Inflammatory macrophage (primary cell): ENCODE results near the gene SLAMF8.

ENCODE experiments used
- DNase-seq, 2 donors: peaks; one replicate each; pipeline ENCODE4 v3.0.0-alpha.2; 2020 to 2022

The SLAMF8 gene

DNA sequence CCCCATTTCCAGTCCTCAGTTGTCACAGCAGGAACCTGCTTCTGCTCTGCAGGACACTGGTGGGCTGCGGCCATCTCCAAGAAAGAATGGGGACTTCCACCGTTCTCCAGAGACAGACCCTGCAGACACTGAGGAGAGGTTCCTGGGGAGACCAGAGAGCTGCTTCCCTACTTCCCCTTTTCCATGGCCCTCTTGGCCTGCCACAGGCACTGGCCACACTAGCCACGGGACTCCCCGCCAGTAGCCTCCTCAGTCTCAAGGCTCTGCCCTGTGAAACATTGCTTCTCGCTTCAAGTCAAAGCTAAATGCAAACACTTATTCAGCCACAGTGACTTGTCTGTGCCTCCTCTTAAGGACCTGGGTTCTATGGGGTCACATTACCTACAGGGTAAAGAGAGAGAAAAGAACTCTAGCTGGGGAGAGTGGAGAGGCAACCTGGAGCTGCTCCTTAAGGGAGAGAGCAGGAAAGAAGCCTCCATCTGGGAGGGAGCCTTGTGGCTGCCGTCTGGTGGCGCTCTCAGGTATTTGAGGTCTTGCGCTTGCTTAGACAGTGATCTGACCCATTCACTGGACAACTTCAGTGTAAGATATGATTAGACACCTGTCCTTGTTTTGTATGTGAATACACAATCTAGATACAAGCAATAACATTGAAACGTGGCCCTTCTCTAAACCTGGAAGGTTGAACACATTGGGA, 5.4 kb upstream of the SLAMF8 start:
- DNase-seq = peak; percentile 40 to 59

DNA sequence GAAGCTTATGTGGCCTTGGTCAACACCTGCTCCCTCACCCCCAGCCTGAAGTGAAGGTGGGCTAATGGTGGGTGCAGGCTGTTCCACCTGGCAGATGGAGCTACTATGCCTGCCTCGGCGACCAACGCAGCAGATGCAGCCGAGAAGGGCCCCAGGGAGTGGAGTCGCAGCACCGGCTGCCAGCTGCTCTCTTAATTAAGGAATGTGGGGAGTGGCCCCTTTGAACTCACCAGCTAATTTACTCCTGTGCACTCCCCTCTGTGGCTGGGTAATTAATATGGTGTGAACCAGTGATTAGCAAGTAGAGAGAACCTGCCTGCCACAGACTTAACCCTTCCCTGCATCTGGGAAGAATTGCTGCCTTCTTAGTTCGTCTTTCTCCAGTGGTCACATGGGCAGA, 3.3 kb upstream of the SLAMF8 start:
- DNase-seq = no peak

DNA sequence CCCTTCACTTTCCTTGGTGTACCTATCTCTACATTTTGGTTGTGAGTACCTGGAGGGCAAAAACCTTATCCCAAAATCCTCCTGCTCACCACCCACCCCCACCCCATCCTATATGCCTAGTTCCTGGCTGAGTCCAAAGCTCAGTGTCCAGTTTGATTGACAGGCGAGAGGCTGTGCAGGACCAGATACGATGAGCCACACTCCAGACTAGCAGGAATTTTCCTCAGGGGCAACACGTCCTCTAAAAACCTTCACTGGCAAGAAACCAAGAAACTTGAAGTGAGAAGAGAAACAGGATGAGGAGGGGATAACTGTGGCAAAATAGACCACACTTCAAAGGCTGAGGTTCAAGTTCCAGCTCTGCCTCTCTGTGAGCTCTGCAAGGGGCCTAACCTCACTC, 1.1 kb upstream of the SLAMF8 start:
- DNase-seq = no peak

DNA sequence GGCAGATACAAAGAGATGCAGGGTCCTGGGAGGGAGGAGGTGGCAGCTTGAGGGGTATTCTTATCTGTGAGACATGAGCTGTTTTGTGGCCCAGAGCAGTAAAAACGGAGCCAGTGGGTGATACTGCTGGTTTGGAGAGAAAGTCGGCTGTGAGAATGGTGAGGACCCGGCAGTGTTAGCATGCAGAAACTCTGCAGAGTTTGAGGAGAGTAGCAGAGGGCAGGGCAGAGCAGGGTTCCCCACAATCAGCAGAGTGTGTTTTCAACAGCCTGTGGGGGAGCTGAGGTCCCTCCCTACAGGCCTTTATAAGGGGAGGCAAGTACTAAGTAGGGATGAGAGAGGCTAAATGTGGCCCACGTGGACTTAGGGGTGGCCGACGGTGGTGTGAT, 423 bp downstream of the SLAMF8 start:
- no peak for DNase-seq

DNA sequence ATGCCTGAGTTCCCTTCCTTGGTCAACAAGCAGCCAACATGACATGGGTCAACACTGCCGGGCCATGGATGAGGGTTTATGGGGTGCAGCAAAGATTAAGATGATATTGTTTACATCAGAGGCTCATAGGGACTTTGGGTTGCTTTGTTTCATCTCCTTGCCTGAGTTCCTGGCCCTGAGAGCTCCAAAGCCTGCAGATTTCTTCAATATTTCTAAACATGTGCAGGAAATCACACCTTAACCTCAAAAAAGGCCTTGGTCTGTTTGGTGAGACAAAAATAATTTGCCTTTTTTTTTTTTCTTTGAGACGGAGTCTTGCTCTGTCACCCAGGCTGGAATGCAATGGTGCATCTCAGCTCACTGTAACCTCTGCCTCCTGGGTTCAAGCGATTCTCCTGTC, 876 bp downstream of the SLAMF8 start:
- no peak for DNase-seq

DNA sequence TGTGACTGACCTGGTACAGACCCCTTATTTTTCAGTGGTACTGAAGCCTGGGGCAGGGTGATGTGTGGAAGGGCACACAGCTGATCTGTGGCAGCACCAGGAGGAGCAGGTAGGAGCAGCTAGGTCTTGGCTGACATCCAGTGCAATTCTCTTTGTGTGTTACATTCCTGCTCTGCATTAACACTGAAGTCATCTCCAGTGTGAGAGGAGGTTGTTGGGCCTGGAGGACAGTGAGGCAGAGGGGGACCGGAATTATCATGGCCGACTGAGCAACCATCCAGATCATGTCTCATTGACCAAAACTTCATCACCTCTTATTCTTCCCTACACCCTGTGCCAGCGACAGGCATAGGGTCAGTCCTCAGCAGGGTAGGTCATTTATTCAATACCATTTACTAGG, 1.5 kb downstream of the SLAMF8 start:
- no peak for DNase-seq

DNA sequence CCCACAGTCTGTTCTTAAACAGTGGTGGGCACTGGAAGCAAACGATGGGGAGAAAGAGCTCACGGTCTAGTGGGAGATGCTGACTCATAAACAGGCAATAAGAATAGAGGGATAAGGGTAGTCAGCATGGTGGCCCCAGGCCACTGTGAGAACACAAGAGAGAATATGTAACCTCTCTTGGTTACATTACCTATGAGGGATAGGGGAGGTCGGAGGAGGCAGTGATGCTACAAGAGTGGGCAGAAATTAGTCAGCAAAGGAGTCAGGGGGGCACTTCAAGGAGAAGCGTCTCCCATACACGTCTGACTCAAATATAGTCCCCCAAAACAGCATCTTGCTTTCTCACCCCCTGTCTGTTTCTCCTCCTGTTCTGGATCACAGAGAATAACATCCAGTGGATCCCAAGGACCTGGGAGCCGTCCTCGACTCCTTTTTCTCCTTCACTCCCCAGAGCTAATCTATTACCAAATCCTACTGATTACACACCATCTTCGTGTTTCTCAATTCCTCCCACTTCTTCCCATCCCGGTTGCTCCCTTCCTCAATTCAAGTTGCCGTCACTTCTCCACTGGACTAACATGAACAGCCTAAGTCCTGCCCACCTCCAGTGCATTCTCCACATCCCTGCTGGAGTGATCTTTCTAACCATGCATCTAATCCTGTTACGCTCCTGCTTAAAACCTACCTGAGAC, 2.1 kb downstream of the SLAMF8 start:
- DNase-seq = peak; percentile 88 to 90

DNA sequence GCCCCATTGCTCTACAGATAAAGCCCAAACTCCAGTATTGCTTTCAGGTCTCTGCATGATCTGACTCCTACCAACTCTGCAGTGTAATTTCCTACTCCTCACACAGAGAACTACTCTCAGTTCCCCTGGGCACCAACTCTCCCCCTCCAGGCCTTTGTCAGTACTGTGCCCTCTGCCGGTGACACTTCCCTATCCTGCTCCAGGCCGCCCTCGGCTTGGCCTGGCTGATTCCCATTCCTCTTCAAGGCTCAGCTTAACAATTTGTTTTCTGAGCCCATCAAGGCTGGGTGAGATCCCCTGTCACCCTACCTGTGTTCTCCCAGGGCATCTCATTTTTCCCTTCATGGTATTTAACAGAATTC, 2.6 kb downstream of the SLAMF8 start:
- peak; percentile 82 to 88 for DNase-seq

DNA sequence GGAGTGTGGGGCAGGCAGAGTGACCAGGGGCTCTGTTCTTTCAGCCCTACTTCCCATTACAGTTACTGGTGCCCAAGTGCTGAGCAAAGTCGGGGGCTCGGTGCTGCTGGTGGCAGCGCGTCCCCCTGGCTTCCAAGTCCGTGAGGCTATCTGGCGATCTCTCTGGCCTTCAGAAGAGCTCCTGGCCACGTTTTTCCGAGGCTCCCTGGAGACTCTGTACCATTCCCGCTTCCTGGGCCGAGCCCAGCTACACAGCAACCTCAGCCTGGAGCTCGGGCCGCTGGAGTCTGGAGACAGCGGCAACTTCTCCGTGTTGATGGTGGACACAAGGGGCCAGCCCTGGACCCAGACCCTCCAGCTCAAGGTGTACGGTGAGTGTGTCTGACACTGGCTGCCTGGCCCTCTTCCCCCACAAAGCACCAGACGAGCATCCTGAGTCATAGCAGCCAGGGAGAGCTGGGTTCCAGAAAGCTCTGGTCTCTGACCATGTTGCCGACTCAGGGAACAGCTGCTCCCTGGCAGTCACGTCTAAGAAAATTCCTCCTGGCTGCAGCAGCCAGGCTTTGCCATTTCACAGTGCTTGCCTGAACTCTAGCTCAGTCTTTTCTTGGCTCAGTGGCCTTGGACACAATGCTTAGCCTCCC, 3.3 kb downstream of the SLAMF8 start:
- peak in 1 of 2 donors; percentile 57 for DNase-seq

DNA sequence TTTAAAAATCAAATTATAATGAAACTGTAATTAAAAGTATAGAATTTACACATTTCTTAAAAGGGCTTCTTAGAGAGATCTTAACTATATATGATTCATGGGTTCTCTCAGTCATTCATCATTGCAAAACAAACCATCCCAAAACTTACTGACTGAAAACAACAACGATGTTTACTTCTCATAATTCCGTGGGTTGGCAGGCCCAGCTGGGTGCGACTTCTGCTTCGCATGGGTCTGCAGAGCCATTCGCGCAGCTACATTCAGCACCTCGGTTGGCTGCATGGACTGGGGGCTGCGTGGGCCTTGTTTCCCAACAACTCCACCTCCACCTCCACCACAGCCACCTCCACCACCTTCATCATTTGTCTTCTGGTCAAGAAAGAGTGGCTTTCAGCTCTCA, 4.0 kb downstream of the SLAMF8 start:
- DNase-seq = peak; percentile 78 to 85

DNA sequence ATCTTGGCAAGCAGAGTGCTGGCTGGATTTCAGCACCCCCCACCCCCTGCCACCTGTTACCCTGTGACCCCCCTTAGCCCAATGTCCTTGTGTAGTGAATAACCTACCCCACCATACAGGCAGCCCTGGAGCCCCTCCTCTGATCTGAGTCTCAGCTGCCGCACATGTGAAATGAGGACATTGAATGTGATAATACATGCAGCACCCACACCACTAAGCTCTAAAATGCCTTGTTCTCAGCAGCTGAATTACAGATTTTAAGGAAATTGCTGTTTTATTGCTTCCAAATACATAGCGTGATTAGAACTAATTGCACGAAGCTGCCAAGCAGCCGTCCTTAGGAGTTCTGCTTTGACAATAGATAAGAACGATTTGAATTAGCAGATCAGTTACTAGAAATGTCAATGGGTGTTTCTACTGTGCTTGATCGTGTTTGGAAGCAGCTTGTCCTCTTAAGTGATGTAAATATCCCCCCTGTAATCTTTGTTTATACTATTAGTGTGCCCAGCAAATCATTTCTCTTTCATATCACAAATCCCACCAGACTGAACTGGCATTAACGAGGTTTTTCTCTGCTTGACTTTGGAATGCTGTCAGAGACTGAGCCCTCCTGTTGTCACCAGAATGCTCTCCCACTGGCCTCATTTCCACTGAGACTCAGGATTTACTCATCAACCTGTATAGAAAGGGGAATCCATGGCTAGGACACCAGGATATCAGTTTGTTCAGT, 4.9 kb downstream of the SLAMF8 start:
- DNase-seq = no peak

DNA sequence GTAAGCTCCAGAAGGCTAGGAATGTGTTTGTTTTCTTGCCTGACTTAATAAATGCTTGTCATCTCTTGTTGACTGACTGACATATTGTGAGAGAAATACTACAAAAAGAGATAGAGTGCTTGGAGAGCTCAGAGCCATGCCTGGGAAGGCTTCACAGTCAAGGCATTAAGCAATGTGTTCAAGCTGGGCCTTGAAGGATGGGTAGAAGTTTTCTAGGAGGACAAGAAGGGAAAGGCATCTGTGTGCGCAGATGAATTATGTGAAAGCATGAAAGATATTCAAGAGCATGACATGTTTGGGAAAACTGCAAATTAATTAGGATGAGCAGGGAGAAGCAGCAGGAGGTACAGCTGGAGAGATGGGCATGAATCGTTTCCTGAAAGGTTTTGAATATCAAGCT, 5.6 kb downstream of the SLAMF8 start:
- no peak for DNase-seq

DNA sequence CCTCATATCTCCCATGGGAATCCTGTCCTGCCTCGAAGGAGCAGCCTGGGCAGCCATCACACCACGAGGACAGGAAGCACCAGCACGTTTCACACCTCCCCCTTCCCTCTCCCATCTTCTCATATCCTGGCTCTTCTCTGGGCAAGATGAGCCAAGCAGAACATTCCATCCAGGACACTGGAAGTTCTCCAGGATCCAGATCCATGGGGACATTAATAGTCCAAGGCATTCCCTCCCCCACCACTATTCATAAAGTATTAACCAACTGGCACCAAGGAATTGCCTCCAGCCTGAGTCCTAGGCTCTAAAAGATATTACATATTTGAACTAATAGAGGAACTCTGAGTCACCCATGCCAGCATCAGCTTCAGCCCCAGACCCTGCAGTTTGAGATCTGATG, 8.7 kb downstream of the SLAMF8 start:
- no peak for DNase-seq

DNA sequence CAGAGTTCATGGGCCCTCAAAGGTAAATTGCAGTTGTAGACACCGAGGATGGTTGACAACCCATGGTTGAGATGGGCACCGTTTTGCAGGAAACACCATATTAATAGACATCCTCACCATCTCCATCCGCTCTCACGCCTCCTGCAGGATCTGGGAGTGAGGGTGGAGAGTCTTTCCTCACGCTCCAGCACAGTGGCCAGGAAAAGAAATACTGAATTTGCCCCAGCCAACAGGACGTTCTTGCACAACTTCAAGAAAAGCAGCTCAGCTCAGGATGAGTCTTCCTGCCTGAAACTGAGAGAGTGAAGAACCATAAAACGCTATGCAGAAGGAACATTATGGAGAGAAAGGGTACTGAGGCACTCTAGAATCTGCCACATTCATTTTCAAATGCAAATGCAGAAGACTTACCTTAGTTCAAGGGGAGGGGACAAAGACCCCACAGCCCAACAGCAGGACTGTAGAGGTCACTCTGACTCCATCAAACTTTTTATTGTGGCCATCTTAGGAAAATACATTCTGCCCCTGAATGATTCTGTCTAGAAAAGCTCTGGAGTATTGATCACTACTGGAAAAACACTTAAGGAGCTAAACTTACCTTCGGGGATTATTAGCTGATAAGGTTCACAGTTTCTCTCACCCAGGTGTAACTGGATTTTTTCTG, 9.3 kb downstream of the SLAMF8 start:
- DNase-seq = no peak

DNA sequence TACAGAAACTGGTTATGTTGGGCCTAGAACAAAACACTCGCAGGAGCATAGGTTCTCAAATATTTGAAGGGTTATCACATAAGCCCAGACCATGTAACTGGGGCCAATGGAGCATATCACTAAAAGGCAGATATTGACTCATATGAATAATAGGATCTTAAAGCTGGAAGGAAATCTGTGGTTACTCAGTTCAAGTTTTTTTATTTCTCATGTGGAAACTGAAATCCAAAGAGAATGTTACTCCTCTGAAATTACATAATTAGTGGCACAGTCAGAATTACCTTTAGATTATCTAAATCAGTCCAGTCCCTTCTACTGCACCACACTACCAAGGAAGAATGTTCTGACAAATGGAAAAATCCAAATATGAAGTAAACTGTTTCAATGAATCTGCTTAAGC, 12.0 kb downstream of the SLAMF8 start:
- DNase-seq = no peak

DNA sequence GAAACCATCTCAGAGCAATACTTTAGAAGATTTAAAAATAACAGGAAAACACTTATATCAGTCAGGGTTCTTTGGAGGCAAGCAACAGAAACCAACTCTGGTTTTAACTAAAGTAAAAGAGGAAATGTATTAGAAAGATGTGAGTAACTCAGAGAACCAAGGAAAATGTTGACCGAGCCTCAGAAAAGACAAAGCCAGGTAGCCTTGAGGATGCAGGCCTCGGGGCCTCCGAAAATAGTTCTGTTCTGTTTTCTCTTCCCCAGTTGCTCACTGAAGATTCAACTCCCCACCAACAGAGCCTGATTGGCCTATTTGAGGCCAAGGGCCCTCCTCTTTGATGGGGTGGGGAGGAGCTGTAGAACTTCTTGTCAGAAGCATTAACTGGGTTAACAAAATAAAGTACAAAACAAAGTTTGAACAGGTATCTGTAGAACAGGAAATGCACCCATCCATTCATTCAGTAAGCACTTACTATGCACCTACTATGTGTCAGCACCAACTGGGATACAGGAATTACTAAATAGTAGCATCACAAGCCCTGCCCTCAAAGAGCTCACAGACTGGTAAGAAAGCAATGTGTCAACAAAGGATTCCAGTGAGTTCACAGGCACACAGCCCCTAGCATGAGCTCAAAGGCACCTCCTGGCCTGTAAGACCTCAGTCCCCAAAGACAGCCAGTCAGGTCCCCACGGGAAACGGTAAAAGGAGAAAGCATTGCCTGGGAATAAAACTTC, 12.6 kb downstream of the SLAMF8 start:
- DNase-seq = no peak

DNA sequence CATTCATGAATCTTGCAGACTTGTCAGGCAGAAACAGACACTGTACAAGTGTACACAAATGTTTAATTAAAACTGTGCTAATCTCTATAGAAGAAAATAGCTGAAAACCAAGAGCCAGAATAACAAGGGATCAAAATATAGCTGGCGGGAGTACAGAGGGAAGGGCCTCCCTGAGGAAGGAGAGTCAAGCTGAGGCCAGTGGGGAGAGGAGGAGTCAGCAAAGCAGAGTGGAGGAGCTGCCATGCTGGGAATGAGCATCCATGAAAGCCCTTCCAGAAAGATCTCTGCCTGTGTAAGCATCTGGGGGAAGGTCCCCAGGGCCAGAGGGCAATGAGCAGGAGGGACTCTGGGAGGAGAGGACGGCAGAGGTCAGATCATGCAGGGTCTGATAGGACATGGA, 15.1 kb downstream of the SLAMF8 start:
- DNase-seq = no peak

DNA sequence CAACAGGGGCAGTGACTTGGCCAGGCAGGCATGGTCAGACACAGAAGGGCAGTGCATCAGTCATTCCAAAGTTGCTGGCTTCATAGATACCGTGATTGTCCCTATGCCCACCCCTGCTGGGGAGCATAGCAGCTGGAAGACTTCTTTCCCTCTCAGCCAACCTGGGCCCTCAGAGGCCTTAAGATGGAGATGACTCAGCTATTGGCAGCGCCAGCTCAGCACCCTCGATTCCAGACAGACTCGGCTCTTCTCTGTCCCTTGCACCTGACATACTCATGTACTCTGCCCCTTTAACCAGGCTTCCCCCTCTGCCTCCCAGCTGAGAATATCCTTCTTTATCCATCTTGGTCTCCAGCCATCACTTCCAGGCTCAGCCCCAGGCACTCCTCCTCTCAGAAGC, 16.8 kb downstream of the SLAMF8 start:
- DNase-seq = no peak

DNA sequence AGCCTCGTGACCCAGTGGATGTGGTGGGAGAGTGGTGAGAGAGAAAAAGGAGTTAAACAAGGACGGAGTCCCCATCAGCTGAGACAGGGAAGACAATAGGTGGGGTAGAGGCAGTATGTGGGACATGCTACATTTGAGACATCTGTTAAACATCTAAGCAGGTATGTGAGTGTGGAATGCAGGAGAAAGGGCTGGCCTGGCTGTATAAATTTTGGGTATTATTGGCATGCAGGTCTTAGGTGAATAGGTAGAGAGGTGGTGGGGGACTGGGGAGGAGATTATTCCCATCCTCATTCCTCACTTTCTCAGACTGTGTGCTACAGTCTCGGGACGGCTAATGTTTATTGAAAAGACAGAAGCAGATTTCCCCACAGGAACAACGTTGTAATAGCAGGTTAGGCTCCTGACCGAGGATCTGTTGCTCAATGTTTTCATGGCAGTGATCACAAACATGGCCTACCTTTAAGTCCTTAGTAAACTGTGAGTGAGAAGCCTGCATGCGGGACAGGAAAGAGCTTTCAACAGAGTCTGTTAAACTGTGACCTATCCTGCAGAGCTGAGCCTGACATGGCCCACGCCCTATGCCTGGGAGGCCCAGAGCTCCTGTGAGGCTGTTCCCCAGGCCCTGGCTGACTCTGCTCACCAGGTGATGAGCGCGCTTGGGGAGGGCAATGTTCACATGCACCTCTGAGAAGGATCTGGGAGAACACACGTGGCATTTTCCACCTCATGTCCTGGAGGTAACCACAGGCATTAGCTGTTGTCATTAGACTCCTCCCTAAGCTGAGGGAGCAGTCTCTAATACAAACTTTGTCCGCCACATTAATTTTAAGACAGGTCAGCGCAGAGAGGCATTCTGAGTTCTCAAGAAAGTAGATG, 19.3 kb downstream of the SLAMF8 start:
- DNase-seq = no peak

DNA sequence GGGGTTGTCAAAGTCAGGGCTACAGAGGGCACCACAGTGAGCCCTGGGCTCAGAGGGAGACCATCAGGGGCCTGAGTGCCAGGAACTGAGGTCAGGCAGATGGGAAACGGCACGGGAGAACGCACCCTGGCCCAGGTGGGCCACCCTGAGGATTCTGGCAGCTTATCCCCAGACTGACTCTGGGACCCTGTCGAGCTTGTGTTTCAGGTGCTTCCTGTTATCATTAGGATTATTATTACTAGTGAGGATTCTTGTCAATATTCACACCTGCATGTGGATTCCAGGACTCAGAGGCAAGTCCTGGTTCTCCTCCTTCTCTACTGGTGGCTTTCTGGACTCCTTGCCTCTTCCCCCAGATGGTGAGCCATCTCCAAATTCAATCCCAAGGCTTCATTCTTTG, 20.6 kb downstream of the SLAMF8 start:
- no peak for DNase-seq

DNA sequence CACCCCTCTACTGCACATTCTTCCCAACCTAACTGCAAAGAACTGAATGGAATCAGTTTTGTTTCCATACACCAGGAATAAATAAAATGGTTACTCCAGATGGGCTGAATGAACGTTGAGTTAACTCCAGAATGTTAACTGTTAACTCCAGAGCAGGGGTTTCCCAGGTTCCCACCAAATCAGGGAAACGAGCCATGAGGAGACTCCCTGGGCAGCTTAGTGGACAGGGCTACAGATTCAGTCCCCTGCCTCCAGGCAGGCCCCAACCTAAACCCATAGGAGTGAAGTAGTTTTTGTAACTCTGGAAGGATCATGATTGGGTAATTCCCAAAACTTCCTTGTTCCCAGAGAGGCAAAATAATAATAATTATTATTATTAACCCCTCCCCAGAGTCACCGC, 21.7 kb downstream of the SLAMF8 start:
- DNase-seq = no peak
